ENCODE measurements around the gene ICAM5. TPM values are rescaled to one million over a fixed set of nuclear protein-coding genes. Genes with fewer than 3 reads are reported as not detected.

Gene ICAM5
- total RNA-seq, 1 donor from 2014 or later: 9.3 TPM

DNA sequence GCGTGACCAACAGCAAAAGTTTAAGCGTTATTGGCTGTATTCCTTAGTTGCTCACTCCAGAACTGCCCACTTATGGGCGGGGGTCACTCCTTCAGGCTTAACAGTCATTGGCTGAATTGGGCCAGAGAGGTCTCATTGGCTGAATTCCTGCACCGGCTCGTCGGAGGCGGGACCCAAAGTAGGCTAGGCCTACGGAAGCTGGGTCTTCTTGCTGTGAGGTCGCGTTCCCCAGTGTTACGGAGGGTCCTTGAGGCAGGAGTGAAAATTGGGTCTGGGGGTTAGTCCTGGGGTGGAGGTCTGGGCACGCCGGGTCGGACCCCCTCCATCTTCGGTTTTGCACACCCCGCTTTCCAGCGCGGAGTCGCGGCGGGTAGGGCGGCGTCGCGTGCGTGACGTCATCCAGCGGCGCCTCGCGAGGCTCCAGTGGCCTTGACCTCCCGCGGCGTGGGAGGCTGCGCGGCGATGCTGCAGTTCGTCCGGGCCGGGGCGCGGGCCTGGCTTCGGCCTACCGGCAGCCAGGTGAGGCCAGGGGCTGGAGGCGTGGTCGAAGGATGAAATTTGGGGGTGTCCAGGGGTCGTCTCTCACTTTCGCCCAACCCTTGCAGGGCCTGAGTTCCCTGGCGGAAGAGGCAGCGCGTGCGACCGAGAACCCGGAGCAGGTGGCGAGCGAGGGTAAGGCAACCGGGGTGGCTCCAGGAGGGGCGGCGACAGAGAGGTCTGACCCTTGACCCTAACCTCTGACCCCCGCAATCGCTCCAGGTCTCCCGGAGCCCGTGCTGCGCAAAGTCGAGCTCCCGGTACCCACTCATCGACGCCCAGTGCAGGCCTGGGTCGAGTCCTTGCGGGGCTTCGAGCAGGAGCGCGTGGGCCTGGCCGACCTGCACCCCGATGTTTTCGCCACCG, 37.7 kb upstream of the ICAM5 start, which contains the start of gene MRPL4:
TSS of gene MRPL4 (plus strand) at position 423 of the 903 bp plus-strand sequence. CDS start at position 463, 40 bp downstream.
- peaks cover 21% of the 10 kb centered on the region for H3K4me1 Mint-ChIP-seq (ENCODE audit: low read depth)
- peak within 1 kb of the TSS; percentile 95 for H3K27ac Mint-ChIP-seq (ENCODE audit: unreplicated experiment)
- H3K9me3 Mint-ChIP-seq (ENCODE audit: low read depth): no peaks in the 10 kb centered on the region
- peak; percentile 94 for DNase-seq (ENCODE audit: low spot score)
- peak within 1 kb of the TSS; percentile 93 for H3K4me3 Mint-ChIP-seq (ENCODE audit: unreplicated experiment)
- no peaks in the 10 kb centered on the region for H3K27me3 Mint-ChIP-seq (ENCODE audit: low read depth)
- TF ChIP-seq, protein P1, sequence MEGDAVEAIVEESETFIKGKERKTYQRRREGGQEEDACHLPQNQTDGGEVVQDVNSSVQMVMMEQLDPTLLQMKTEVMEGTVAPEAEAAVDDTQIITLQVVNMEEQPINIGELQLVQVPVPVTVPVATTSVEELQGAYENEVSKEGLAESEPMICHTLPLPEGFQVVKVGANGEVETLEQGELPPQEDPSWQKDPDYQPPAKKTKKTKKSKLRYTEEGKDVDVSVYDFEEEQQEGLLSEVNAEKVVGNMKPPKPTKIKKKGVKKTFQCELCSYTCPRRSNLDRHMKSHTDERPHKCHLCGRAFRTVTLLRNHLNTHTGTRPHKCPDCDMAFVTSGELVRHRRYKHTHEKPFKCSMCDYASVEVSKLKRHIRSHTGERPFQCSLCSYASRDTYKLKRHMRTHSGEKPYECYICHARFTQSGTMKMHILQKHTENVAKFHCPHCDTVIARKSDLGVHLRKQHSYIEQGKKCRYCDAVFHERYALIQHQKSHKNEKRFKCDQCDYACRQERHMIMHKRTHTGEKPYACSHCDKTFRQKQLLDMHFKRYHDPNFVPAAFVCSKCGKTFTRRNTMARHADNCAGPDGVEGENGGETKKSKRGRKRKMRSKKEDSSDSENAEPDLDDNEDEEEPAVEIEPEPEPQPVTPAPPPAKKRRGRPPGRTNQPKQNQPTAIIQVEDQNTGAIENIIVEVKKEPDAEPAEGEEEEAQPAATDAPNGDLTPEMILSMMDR (IDR thresholded peaks at IDR 0.05): no peak
- peaks cover 15% of the 10 kb centered on the region for H3K36me3 Mint-ChIP-seq (ENCODE audit: low read depth)

DNA sequence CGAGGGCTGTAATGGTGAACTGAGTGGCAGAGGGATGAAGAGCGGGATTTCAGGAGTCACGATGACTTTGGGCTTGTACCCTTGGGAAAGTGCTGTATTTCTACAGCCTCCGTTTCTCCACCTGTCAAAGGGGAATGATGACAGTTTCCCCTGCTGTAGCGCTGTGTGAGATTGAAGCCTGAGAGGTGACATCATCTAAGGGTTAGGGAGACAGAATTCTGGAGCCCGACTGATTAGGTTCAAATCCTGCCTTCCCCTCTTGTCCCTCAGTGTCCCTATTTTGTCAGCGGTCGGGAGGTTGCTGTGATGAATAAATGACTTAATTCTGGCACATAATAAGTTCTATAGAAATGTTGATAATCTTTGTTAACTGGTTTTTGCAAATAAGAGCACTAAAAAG, 37.0 kb upstream of the ICAM5 start:
- Mint-ChIP-seq H3K9me3 (ENCODE audit: low read depth) (no peaks in the 10 kb centered on the region), H3K27me3 (ENCODE audit: low read depth) (no peaks in the 10 kb centered on the region), H3K4me1 (ENCODE audit: low read depth) (peaks cover 21% of the 10 kb centered on the region), H3K36me3 (ENCODE audit: low read depth) (peaks cover 22% of the 10 kb centered on the region), H3K27ac (ENCODE audit: unreplicated experiment) (peak overlapping the region; percentile 95), H3K4me3 (ENCODE audit: unreplicated experiment) (peak overlapping the region; percentile 93)
- no peak for DNase-seq (ENCODE audit: low spot score)
- TF ChIP-seq, protein P1 (IDR thresholded peaks at IDR 0.05): no peak

DNA sequence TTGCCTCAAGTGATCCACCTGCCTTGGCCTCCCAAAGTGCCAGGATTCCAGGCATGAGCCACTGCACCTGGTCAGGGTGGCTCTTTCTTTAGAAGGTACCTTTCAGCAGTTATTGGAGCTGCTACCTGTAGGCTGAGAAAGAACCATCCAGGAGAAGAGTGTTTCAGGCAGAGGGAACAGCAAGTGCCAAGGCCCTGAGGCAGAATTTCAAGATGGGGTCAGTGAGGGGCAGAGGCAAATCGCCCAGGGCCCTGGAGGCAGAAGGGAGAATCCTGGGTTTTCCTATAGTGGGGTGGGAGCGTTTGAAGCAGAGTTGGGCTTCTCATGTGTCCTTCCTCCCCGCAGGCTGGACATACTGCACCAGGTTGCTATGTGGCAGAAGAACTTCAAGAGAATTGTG, 35.5 kb upstream of the ICAM5 start:
- H3K4me3 Mint-ChIP-seq (ENCODE audit: unreplicated experiment): no peak overlapping the region
- H3K27me3 Mint-ChIP-seq (ENCODE audit: low read depth): no peaks in the 10 kb centered on the region
- H3K36me3 Mint-ChIP-seq (ENCODE audit: low read depth): peaks cover 24% of the 10 kb centered on the region
- DNase-seq (ENCODE audit: low spot score): no peak
- H3K4me1 Mint-ChIP-seq (ENCODE audit: low read depth): peaks cover 21% of the 10 kb centered on the region
- H3K9me3 Mint-ChIP-seq (ENCODE audit: low read depth): no peaks in the 10 kb centered on the region
- H3K27ac Mint-ChIP-seq (ENCODE audit: unreplicated experiment): no peak overlapping the region
- TF ChIP-seq, protein P1 (IDR thresholded peaks at IDR 0.05): no peak

DNA sequence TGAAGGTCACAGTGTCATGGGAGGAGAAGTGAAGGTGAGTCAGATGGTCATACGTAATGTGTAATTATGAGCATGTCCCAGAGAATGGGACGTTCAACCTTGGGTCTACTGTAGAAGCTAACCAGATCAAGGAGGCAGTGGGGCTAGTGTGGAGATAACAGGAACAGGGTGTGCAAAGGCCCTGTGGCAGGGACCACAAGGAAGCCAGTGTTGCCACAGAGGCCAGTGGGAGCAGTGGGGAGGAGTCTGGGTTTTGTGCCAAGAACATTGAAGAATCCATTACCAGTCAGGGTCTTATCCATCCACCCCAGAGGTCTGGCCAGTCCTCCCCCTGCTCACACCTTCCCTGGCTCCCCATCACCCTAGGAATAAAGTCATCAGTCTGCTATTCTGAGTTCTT, 34.4 kb upstream of the ICAM5 start:
- Mint-ChIP-seq H3K4me3 (ENCODE audit: unreplicated experiment) (no peak overlapping the region), H3K36me3 (ENCODE audit: low read depth) (peaks cover 24% of the 10 kb centered on the region), H3K27ac (ENCODE audit: unreplicated experiment) (no peak overlapping the region), H3K9me3 (ENCODE audit: low read depth) (no peaks in the 10 kb centered on the region), H3K27me3 (ENCODE audit: low read depth) (no peaks in the 10 kb centered on the region), H3K4me1 (ENCODE audit: low read depth) (peaks cover 17% of the 10 kb centered on the region)
- TF ChIP-seq, protein P1 (IDR thresholded peaks at IDR 0.05): no peak
- DNase-seq (ENCODE audit: low spot score): no peak

DNA sequence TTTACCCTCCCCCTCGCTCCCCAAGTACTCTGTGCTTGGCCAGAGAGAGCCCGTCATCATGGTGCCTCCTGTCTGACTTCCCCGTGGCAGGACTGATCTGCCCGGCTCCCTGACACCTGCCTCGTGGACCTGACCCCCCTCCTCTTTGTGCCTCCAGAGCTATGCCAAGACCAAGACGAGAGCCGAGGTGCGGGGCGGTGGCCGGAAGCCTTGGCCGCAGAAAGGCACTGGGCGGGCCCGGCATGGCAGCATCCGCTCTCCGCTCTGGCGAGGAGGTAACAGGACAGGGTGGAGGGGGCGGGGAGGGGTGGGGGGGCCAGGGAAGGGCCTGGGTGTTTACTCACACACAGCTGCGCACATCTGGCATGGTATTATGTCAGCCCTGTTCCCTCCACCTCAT, 33.2 kb upstream of the ICAM5 start:
- DNase-seq (ENCODE audit: low spot score): no peak
- TF ChIP-seq, protein P1 (IDR thresholded peaks at IDR 0.05): no peak
- no peaks in the 10 kb centered on the region for H3K9me3 Mint-ChIP-seq (ENCODE audit: low read depth)
- peaks cover 13% of the 10 kb centered on the region for H3K4me1 Mint-ChIP-seq (ENCODE audit: low read depth)
- no peaks in the 10 kb centered on the region for H3K27me3 Mint-ChIP-seq (ENCODE audit: low read depth)
- H3K36me3 Mint-ChIP-seq (ENCODE audit: low read depth): peaks cover 24% of the 10 kb centered on the region
- H3K4me3 Mint-ChIP-seq (ENCODE audit: unreplicated experiment): no peak overlapping the region
- no peak overlapping the region for H3K27ac Mint-ChIP-seq (ENCODE audit: unreplicated experiment)

All from chondrocyte (in vitro differentiated cells).